Measurements from ENCODE around the gene C14orf39.

Gene C14orf39
- 0 reads per million in 2 experiments for total RNA-seq

- DNase-seq (ENCODE audit: low read depth) = no peak
Observed at GRCh38 chr14:60485598-60486251, at the start of gene C14orf39. TSS of gene C14orf39 (minus strand) at chr14:60486063. CDS start at chr14:60485078, 985 bp downstream.

- no peak for DNase-seq (ENCODE audit: low read depth)
Observed at GRCh38 chr14:60532442-60532841, 46.6 kb upstream of the C14orf39 start.

GRCh38 chr14:60515511-60516289, 29.8 kb upstream of the C14orf39 start:
- DNase-seq (ENCODE audit: low read depth) = no peak

- no peak for DNase-seq (ENCODE audit: low read depth)
Observed at GRCh38 chr14:60514741-60515491, 29.1 kb upstream of the C14orf39 start.

- no peak for DNase-seq (ENCODE audit: low read depth)
Observed at GRCh38 chr14:60514378-60514740, 28.5 kb upstream of the C14orf39 start.

GRCh38 chr14:60512973-60513571, 27.2 kb upstream of the C14orf39 start:
- DNase-seq (ENCODE audit: low read depth) = no peak

- no peak for DNase-seq (ENCODE audit: low read depth)
Observed at GRCh38 chr14:60512126-60512525, 26.3 kb upstream of the C14orf39 start.

GRCh38 chr14:60510951-60511599, 25.2 kb upstream of the C14orf39 start:
- DNase-seq (ENCODE audit: low read depth) = no peak

- no peak for DNase-seq (ENCODE audit: low read depth)
Observed at GRCh38 chr14:60510254-60510950, 24.5 kb upstream of the C14orf39 start.

- no peak for DNase-seq (ENCODE audit: low read depth)
Observed at GRCh38 chr14:60509438-60510253, 23.8 kb upstream of the C14orf39 start.

- no peak for DNase-seq (ENCODE audit: low read depth)
Observed at GRCh38 chr14:60508707-60509437, 23.0 kb upstream of the C14orf39 start, which contains the start of gene SIX6. TSS of gene SIX6 (plus strand) at chr14:60509146. CDS start at chr14:60509399, 253 bp downstream.

GRCh38 chr14:60508363-60508706, 22.5 kb upstream of the C14orf39 start:
- no peak for DNase-seq (ENCODE audit: low read depth)

GRCh38 chr14:60506985-60507829, 21.3 kb upstream of the C14orf39 start:
- DNase-seq (ENCODE audit: low read depth) = no peak

- DNase-seq (ENCODE audit: low read depth) = no peak
Observed at GRCh38 chr14:60506462-60506984, 20.7 kb upstream of the C14orf39 start.

GRCh38 chr14:60506010-60506409, 20.1 kb upstream of the C14orf39 start:
- no peak for DNase-seq (ENCODE audit: low read depth)

GRCh38 chr14:60505448-60505847, 19.6 kb upstream of the C14orf39 start:
- no peak for DNase-seq (ENCODE audit: low read depth)

GRCh38 chr14:60502541-60502940, 16.7 kb upstream of the C14orf39 start:
- DNase-seq (ENCODE audit: low read depth) = no peak

- DNase-seq (ENCODE audit: low read depth) = no peak
Observed at GRCh38 chr14:60495946-60496345, 10.1 kb upstream of the C14orf39 start.

Measured in T follicular helper cell (primary cell).